ENCODE measurements around the gene EFTUD2.

The EFTUD2 gene

DNA sequence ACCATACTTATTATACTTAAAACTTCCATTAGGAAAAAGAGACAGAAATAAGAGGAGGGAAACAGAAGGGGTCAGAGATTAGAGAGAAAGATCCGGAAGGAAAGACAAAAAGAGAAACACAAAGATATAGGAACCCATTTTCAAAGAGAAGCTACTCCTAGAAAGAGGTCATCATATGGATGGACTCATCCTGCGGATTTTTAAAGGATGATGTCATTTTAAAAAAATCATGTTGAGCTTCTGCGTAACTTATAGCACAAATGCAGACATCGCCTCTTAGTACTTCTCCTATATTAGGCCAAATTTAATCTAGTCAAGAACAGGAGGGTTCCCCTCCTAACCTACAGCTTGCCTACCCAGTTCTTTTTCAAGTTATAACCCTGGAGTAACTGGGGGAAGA is 18.1 kb downstream of the EFTUD2 start:
- no peak for ATAC-seq
- TF ChIP-seq SNAI2 (CRISPR knock-in tag; IDR thresholded peaks at IDR 0.05) = no peak
- TF ChIP-seq GLIS3 (CRISPR knock-in tag; IDR thresholded peaks at IDR 0.05) = no peak
- TF ChIP-seq ISL1 (CRISPR knock-in tag; IDR thresholded peaks at IDR 0.05) = no peak
- no peak for TF ChIP-seq ZNF565 (CRISPR knock-in tag; conservative IDR thresholded peaks at IDR 0.05; ENCODE audit: low read depth)
- no peak for TF ChIP-seq ZNF70 (CRISPR knock-in tag; IDR thresholded peaks at IDR 0.05)

DNA sequence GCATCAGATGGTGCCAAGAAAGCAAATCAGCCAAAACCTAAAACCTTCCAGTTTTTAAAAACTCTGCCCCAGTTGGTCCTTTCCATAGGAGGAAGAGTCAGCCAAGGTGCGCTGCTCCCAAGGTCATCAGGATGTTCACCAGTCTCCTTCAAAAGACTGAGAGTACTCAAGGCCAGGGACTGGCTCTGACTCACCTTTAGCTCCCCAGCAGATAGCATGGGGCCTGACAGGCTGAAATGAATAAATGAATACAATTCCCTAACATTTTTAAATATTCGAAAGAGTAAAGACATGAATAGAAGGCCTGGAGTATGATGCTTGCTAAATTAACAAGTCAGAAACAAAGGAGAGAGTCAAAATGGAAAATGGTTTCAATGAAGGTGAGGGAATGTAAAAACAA is 19.2 kb downstream of the EFTUD2 start:
- TF ChIP-seq CSDC2 (CRISPR knock-in tag; IDR thresholded peaks at IDR 0.05) = no peak
- TF ChIP-seq, protein P1, sequence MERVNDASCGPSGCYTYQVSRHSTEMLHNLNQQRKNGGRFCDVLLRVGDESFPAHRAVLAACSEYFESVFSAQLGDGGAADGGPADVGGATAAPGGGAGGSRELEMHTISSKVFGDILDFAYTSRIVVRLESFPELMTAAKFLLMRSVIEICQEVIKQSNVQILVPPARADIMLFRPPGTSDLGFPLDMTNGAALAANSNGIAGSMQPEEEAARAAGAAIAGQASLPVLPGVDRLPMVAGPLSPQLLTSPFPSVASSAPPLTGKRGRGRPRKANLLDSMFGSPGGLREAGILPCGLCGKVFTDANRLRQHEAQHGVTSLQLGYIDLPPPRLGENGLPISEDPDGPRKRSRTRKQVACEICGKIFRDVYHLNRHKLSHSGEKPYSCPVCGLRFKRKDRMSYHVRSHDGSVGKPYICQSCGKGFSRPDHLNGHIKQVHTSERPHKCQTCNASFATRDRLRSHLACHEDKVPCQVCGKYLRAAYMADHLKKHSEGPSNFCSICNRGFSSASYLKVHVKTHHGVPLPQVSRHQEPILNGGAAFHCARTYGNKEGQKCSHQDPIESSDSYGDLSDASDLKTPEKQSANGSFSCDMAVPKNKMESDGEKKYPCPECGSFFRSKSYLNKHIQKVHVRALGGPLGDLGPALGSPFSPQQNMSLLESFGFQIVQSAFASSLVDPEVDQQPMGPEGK (CRISPR knock-in tag; IDR thresholded peaks at IDR 0.05; ENCODE audit: borderline replicate concordance) = no peak
- TF ChIP-seq ZNF8 (CRISPR knock-in tag; IDR thresholded peaks at IDR 0.05) = no peak
- TF ChIP-seq, protein P2, sequence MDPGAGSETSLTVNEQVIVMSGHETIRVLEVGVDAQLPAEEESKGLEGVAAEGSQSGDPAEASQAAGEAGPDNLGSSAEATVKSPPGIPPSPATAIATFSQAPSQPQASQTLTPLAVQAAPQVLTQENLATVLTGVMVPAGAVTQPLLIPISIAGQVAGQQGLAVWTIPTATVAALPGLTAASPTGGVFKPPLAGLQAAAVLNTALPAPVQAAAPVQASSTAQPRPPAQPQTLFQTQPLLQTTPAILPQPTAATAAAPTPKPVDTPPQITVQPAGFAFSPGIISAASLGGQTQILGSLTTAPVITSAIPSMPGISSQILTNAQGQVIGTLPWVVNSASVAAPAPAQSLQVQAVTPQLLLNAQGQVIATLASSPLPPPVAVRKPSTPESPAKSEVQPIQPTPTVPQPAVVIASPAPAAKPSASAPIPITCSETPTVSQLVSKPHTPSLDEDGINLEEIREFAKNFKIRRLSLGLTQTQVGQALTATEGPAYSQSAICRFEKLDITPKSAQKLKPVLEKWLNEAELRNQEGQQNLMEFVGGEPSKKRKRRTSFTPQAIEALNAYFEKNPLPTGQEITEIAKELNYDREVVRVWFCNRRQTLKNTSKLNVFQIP (CRISPR knock-in tag; IDR thresholded peaks at IDR 0.05; ENCODE audit: borderline replicate concordance, low read depth) = no peak
- TF ChIP-seq OSR1 (CRISPR knock-in tag; IDR thresholded peaks at IDR 0.05) = no peak
- no peak for TF ChIP-seq ZC3H10 (CRISPR knock-in tag; IDR thresholded peaks at IDR 0.05)
- no peak for TF ChIP-seq GLIS3 (CRISPR knock-in tag; IDR thresholded peaks at IDR 0.05)
- TF ChIP-seq, protein P3, sequence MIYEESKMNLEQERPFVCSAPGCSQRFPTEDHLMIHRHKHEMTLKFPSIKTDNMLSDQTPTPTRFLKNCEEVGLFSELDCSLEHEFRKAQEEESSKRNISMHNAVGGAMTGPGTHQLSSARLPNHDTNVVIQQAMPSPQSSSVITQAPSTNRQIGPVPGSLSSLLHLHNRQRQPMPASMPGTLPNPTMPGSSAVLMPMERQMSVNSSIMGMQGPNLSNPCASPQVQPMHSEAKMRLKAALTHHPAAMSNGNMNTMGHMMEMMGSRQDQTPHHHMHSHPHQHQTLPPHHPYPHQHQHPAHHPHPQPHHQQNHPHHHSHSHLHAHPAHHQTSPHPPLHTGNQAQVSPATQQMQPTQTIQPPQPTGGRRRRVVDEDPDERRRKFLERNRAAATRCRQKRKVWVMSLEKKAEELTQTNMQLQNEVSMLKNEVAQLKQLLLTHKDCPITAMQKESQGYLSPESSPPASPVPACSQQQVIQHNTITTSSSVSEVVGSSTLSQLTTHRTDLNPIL (CRISPR knock-in tag; IDR thresholded peaks at IDR 0.05; ENCODE audit: low read depth) = no peak
- TF ChIP-seq, protein P4, sequence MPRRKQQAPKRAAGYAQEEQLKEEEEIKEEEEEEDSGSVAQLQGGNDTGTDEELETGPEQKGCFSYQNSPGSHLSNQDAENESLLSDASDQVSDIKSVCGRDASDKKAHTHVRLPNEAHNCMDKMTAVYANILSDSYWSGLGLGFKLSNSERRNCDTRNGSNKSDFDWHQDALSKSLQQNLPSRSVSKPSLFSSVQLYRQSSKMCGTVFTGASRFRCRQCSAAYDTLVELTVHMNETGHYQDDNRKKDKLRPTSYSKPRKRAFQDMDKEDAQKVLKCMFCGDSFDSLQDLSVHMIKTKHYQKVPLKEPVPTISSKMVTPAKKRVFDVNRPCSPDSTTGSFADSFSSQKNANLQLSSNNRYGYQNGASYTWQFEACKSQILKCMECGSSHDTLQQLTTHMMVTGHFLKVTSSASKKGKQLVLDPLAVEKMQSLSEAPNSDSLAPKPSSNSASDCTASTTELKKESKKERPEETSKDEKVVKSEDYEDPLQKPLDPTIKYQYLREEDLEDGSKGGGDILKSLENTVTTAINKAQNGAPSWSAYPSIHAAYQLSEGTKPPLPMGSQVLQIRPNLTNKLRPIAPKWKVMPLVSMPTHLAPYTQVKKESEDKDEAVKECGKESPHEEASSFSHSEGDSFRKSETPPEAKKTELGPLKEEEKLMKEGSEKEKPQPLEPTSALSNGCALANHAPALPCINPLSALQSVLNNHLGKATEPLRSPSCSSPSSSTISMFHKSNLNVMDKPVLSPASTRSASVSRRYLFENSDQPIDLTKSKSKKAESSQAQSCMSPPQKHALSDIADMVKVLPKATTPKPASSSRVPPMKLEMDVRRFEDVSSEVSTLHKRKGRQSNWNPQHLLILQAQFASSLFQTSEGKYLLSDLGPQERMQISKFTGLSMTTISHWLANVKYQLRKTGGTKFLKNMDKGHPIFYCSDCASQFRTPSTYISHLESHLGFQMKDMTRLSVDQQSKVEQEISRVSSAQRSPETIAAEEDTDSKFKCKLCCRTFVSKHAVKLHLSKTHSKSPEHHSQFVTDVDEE (CRISPR knock-in tag; IDR thresholded peaks at IDR 0.05) = no peak
- no peak for TF ChIP-seq SNAI2 (CRISPR knock-in tag; IDR thresholded peaks at IDR 0.05)
- TF ChIP-seq TCF4 (CRISPR knock-in tag; IDR thresholded peaks at IDR 0.05; ENCODE audit: borderline replicate concordance) = no peak
- no peak for TF ChIP-seq ISL1 (CRISPR knock-in tag; IDR thresholded peaks at IDR 0.05)
- TF ChIP-seq ARNTL (CRISPR knock-in tag; IDR thresholded peaks at IDR 0.05; ENCODE audit: borderline replicate concordance, low read depth) = no peak
- TF ChIP-seq TOX (CRISPR knock-in tag; IDR thresholded peaks at IDR 0.05; ENCODE audit: borderline replicate concordance) = no peak
- TF ChIP-seq RARB (CRISPR knock-in tag; IDR thresholded peaks at IDR 0.05) = no peak
- TF ChIP-seq ZNF565 (CRISPR knock-in tag; conservative IDR thresholded peaks at IDR 0.05; ENCODE audit: low read depth) = no peak
- no peak for TF ChIP-seq ZNF70 (CRISPR knock-in tag; IDR thresholded peaks at IDR 0.05)
- ATAC-seq = no peak

DNA sequence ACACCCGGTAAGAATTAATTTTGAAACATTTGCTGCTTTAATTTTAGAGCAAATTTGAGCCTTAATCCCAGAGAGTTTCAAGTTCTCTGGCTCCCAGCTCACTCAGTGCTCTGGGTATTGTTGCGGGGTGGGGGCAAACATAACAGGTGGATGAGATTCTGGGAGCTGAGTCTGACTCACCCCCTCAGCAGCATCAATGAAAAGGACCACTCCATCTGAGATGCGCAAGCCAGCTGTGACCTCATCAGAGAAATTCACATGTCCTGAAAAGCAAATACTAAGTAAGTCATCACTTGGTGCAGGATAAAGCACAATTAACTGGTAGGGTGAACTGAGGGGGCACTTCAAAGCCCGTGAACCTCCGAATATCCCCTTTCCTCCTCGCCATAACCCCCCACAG is 19.9 kb downstream of the EFTUD2 start:
- ATAC-seq = no peak
- TF ChIP-seq, protein P3 (CRISPR knock-in tag; IDR thresholded peaks at IDR 0.05; ENCODE audit: low read depth) = no peak

DNA sequence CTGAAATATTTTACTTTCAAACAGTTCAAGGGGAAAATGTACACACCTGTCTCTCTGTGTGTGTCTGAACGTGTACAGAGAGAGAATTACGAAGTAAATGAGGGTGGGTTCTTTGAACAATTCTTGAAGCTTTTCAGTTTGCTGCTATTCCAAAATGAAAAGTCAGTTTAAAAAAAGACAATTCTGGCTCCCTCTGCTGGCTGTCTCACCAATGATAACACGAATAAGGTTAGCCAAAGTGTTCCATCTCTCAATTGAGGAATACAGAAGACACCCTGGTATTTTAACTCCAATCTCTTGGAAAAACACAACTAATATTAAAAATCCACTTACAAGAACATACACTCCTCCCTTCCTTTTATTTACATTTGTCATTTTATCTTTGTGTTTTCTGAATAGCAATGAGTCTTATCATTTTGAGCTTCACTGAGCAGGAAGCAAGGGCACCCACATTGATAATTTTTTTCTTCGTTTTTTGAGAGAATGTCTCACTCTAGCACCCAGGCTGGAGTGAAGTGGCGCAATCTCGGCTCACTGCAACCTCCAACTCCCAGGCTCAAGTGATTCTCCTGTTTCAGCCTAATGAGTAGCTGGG is 20.5 kb downstream of the EFTUD2 start:
- peak; percentile 69 for ATAC-seq
- TF ChIP-seq GLIS3 (CRISPR knock-in tag; IDR thresholded peaks at IDR 0.05) (no peak), ZNF8 (CRISPR knock-in tag; IDR thresholded peaks at IDR 0.05) (no peak), TCF4 (CRISPR knock-in tag; IDR thresholded peaks at IDR 0.05; ENCODE audit: borderline replicate concordance) (no peak), SNAI2 (CRISPR knock-in tag; IDR thresholded peaks at IDR 0.05) (no peak), ZFP3 (CRISPR knock-in tag; IDR thresholded peaks at IDR 0.05) (no peak), ZNF565 (CRISPR knock-in tag; conservative IDR thresholded peaks at IDR 0.05; ENCODE audit: low read depth) (no peak), CSDC2 (CRISPR knock-in tag; IDR thresholded peaks at IDR 0.05) (no peak), ESRRG (CRISPR knock-in tag; IDR thresholded peaks at IDR 0.05) (no peak), PPARA (CRISPR knock-in tag; IDR thresholded peaks at IDR 0.05; ENCODE audit: borderline replicate concordance) (no peak), OSR1 (CRISPR knock-in tag; IDR thresholded peaks at IDR 0.05) (no peak), ZFP30 (CRISPR knock-in tag; IDR thresholded peaks at IDR 0.05) (no peak), ZNF70 (CRISPR knock-in tag; IDR thresholded peaks at IDR 0.05) (no peak), ISL1 (CRISPR knock-in tag; IDR thresholded peaks at IDR 0.05) (no peak)
- TF ChIP-seq, protein P4 (CRISPR knock-in tag; IDR thresholded peaks at IDR 0.05) = no peak

All from SK-N-SH treated with all-trans-retinoic acid at 6 μM for 48 hours (cell line).